K562 (cell line): Measurements from ENCODE around the gene CD3D. TPM values are rescaled to one million over a fixed set of nuclear protein-coding genes. Genes with fewer than 3 reads are reported as not detected.

ENCODE experiments used
- ATAC-seq: fragments of 200-7000 bp; cut with Tn5 transposase; 3 replicates; pipeline ENCODE4 v1.9.1; 2020; ENCODE audit warnings: moderate library complexity
- BruUV-seq: library from RNA; stranded (reverse); fragments of 400-500 nt; replicated peaks from 2 replicates; lab custom pipeline; 2021; lab: Mats Ljungman, UMichigan
- CTCF ChIA-PET: fragments of 300-600 bp; formaldehyde crosslinking; extraction: SDS; loops from one replicate; lab custom pipeline; 2021; ENCODE audit warnings: low intra/inter-chr PET ratio; lab: Yijun Ruan, JAX
- POLR2A ChIA-PET: fragments of 300-600, 350-650 bp; sonication (Branson Sonifier 250); formaldehyde crosslinking; extraction: SDS; loops from one replicate; lab custom pipeline; 2021; ENCODE audit warnings: antibody characterized with exemption, inconsistent platforms; lab: Yijun Ruan, JAX
- DNase-seq, 4 experiments: peaks; one replicate each; pipeline versions ENCODE4 v3.0.0 to v3.0.0-alpha.2; 2011 to 2018; ENCODE audit warnings: low spot score in 3 of 4, mixed read lengths in 3 of 4; ENCODE audit errors: extremely low read depth in 1 of 4
- FAIRE-seq: peaks from 2 replicates; lab custom pipeline; 2011; peaks lifted over from hg19 to GRCh38; lab: Jason Lieb, UNC
- H2AFZ ChIP-seq: 2 replicates; pipeline ENCODE4 v1.6.0; 2011; ENCODE audit warnings: low read depth, low read length, control low read depth, inconsistent platforms
- H3K27ac ChIP-seq: fragments of 200-600 bp; 3 replicates; pipeline ENCODE4 v1.8.0; 2011; ENCODE audit warnings: low read depth, mild to moderate bottlenecking, control low read depth, inconsistent platforms, low read length, moderate library complexity, mixed read lengths; ENCODE audit errors: extremely low read depth
- H3K27me3 ChIP-seq, 2 experiments: fragments of 300-600 bp in 1 of 2; 2 replicates in 1 of 2; 3 replicates in 1 of 2; pipeline versions ENCODE4 v1.6.0 to v1.8.0; 2011; ENCODE audit warnings: inconsistent platforms in 2 of 2, low read length in 2 of 2, mild to moderate bottlenecking in 1 of 2, mixed read lengths in 1 of 2, moderate library complexity in 1 of 2; ENCODE audit not compliant: control insufficient read depth in 2 of 2, insufficient read depth in 2 of 2
- H3K36me3 ChIP-seq: fragments of 300-600 bp; 3 replicates; pipeline ENCODE4 v1.8.0; 2011; ENCODE audit warnings: mild to moderate bottlenecking, low read length, inconsistent platforms; ENCODE audit not compliant: control insufficient read depth, insufficient read depth
- H3K4me1 ChIP-seq, 2 experiments: fragments of 200-600 bp in 1 of 2; replicated peaks in 1 of 2; 2 replicates in 1 of 2; 3 replicates in 1 of 2; pipeline versions ENCODE4 v1.5.1 to v1.8.0; 2011; ENCODE audit warnings: inconsistent platforms in 2 of 2, low read length in 2 of 2, mild to moderate bottlenecking in 1 of 2, mixed read lengths in 1 of 2, moderate library complexity in 1 of 2; ENCODE audit not compliant: control insufficient read depth in 2 of 2, insufficient read depth in 2 of 2
- H3K4me2 ChIP-seq: 2 replicates; pipeline ENCODE4 v1.6.1; 2011; ENCODE audit warnings: low read length, control low read depth, inconsistent platforms, mixed read lengths; ENCODE audit not compliant: insufficient read depth
- H3K4me3 ChIP-seq: fragments of 200-600 bp; sonication (generic), shearing (Covaris generic); 2 replicates; pipeline ENCODE4 v1.5.1; 2016; ENCODE audit warnings: control low read depth, inconsistent platforms
- H3K79me2 ChIP-seq: fragments of 200-600 bp; 3 replicates; pipeline ENCODE4 v1.8.0; 2011; ENCODE audit warnings: low read length, inconsistent platforms; ENCODE audit not compliant: control insufficient read depth, insufficient read depth
- H3K9ac ChIP-seq, 2 experiments: 2 replicates each; pipeline versions ENCODE4 v1.6.0 to v1.6.1; 2011; ENCODE audit warnings: low read depth in 2 of 2, low read length in 2 of 2, control low read depth in 1 of 2, inconsistent platforms in 1 of 2, mild to moderate bottlenecking in 1 of 2, mixed read lengths in 1 of 2; ENCODE audit not compliant: insufficient read depth in 1 of 2
- H3K9me1 ChIP-seq: one replicate; pipeline ENCODE4 v1.6.0; 2011; ENCODE audit warnings: inconsistent platforms, mild to moderate bottlenecking, low read length, moderate library complexity; ENCODE audit not compliant: control insufficient read depth, insufficient read depth
- H3K9me3 ChIP-seq: replicated peaks from 2 replicates; pipeline ENCODE4 v1.5.1; 2011; ENCODE audit warnings: low read depth, low read length, inconsistent platforms; ENCODE audit not compliant: control insufficient read depth, insufficient read depth
- H4K20me1 ChIP-seq: replicated peaks from 2 replicates; pipeline ENCODE4 v1.6.1; 2011; ENCODE audit warnings: low read length, inconsistent platforms, mixed read lengths; ENCODE audit not compliant: control insufficient read depth, insufficient read depth
- CBFA2T2 ChIP-seq: fragments of 450-650 bp; conservative IDR thresholded peaks from 2 replicates; pipeline ENCODE4 v1.6.1; 2017; ENCODE audit warnings: mild to moderate bottlenecking
- CBFA2T3 ChIP-seq: fragments of 450-650 bp; IDR thresholded peaks from 2 replicates; pipeline ENCODE4 v1.6.1; 2017
- CREB1 ChIP-seq, 2 experiments: sonication (generic) in 1 of 2; formaldehyde crosslinking in 1 of 2; IDR thresholded peaks; 2 replicates each; pipeline versions ENCODE4 v1.6.1 to v1.8.0; 2012 to 2022; ENCODE audit warnings: inconsistent platforms in 1 of 2, mild to moderate bottlenecking in 1 of 2, missing genetic modification reagents in 1 of 2, moderate library complexity in 1 of 2
- GATA2 ChIP-seq: sonication (generic); formaldehyde crosslinking; IDR thresholded peaks from 2 replicates; pipeline ENCODE4 v1.4.0; 2020; ENCODE audit warnings: mild to moderate bottlenecking, missing genetic modification reagents
- HMBOX1 ChIP-seq: sonication (generic); IDR thresholded peaks from 2 replicates; pipeline ENCODE4 v1.6.1; 2016
- HNRNPLL ChIP-seq: fragments of 200-400 bp; formaldehyde crosslinking; IDR thresholded peaks from 2 replicates; pipeline ENCODE4 v1.6.1; 2017; ENCODE audit warnings: low read length, low read depth, mild to moderate bottlenecking; ENCODE audit not compliant: poor library complexity, severe bottlenecking
- KDM1A ChIP-seq, 2 experiments: fragments of 450-650 bp; IDR thresholded peaks; 2 replicates each; pipeline ENCODE4 v1.6.1; 2016; ENCODE audit warnings: mild to moderate bottlenecking in 2 of 2
- SOX6 ChIP-seq: fragments of 450-650 bp; IDR thresholded peaks from 2 replicates; pipeline ENCODE4 v1.6.1; 2014; ENCODE audit warnings: mild to moderate bottlenecking
- SPI1 ChIP-seq: IDR thresholded peaks from 2 replicates; pipeline ENCODE4 v1.6.1; 2011; ENCODE audit warnings: low read depth, low read length, control low read depth, borderline replicate concordance
- SRSF3 ChIP-seq: fragments of 200-400 bp; formaldehyde crosslinking; IDR thresholded peaks from 2 replicates; pipeline ENCODE4 v1.6.1; 2016; ENCODE audit warnings: mild to moderate bottlenecking, low read length, moderate library complexity; ENCODE audit not compliant: insufficient read depth
- TCF3 ChIP-seq: sonication (generic); formaldehyde crosslinking; IDR thresholded peaks from 2 replicates; pipeline ENCODE4 v1.4.0; 2020; ENCODE audit warnings: mild to moderate bottlenecking, missing genetic modification reagents
- TFE3 ChIP-seq: fragments of 450-650 bp; formaldehyde crosslinking; IDR thresholded peaks from 2 replicates; pipeline ENCODE4 v1.4.0; 2020; ENCODE audit warnings: mild to moderate bottlenecking, mixed read lengths
- ZBTB11 ChIP-seq, 3 experiments: fragments of 200-800 bp in 1 of 3; fragments of 250-450 bp in 1 of 3; fragments of 450-650 bp in 1 of 3; sonication (Bioruptor Pico) in 1 of 3; sonication (Bioruptor generic) in 1 of 3; formaldehyde crosslinking in 1 of 3; IDR thresholded peaks; 2 replicates each; pipeline versions ENCODE4 v1.6.1 to v1.8.0; 2016 to 2022; ENCODE audit warnings: mild to moderate bottlenecking in 2 of 3, missing genetic modification characterization in 2 of 3, missing compliant biosample characterization in 1 of 3, moderate library complexity in 1 of 3
- ZNF239 ChIP-seq: fragments of 250-450 bp; sonication (Bioruptor Pico); IDR thresholded peaks from 2 replicates; pipeline ENCODE4 v1.4.0; 2020; ENCODE audit warnings: mild to moderate bottlenecking
- WGBS: fragments of 100-300 bp; shearing (Covaris generic); methylation state at CpG from one replicate; pipeline ENCODE4 v1.1.6; 2016; ENCODE audit warnings: low coverage, mixed read lengths; ENCODE audit not compliant: insufficient coverage; ENCODE audit errors: missing lambda C conversion rate; 5-methylcytosine and 5-hydroxymethylcytosine counted together
- in situ Hi-C: fragments of 300-500 bp; cut with MboI; formaldehyde crosslinking; loops from 4 replicates; pipeline ENCODE4 v1.15.0; 2018; ENCODE audit warnings: inconsistent platforms, mixed read lengths
- intact Hi-C: fragments of 100-400 bp; cut with micrococcal nuclease; formaldehyde crosslinking; loops from 2 replicates; pipeline ENCODE4 v1.14.2; 2022
- polyA plus RNA-seq, 8 experiments: library from polyadenylated mRNA; depleted of rRNA in 4 of 8; stranded (reverse) in 5 of 8; unstranded in 3 of 8; fragments of >200 nt; fragmentation: Nextera tagmentation in 2 of 8; fragmentation: Illumina TruSeq in 1 of 8; extraction: Ambion mirVana in 2 of 8; extraction: Trizol in 1 of 8; gene quantifications; 2 replicates each; pipeline versions ENCODE4 v1.2.1 to v1.2.3, GENCODE V29; 2011 to 2014; ENCODE audit warnings: inconsistent platforms in 1 of 8, missing spikeins in 1 of 8
- total RNA-seq, 7 experiments: library from RNA; depleted of rRNA in 6 of 7; stranded (reverse); fragments of >200 nt in 6 of 7; fragmentation: Illumina TruSeq in 2 of 7; extraction: Trizol in 2 of 7; gene quantifications; 2 replicates each; pipeline versions ENCODE4 v1.2.1 to v1.2.3, GENCODE V29; 2011 to 2021; ENCODE audit warnings: low replicate concordance in 1 of 7

Gene CD3D
- total and polyA plus RNA-seq, 9 of the 15 experiments (the other 6 are each of a cell fraction or from before 2014, with no cell fraction given), result 36.2 to 238 (median 67.1) TPM

- BruUV-seq, result no TSS peak
- WGBS, result 16% methylated on average over 5 of the region's 5 CpGs
- no peak for DNase-seq
- Histone ChIP-seq H3K4me3 (no peak overlapping the region), H3K79me2 (no peaks in the 10 kb centered on the region), H3K36me3 (no peaks in the 10 kb centered on the region), H3K9ac (no peak overlapping the region), H4K20me1 (no peaks in the 10 kb centered on the region), H2AFZ (no peak overlapping the region), H3K9me3 (no peaks in the 10 kb centered on the region), H3K4me1 (peaks cover 17 to 33% of the 10 kb centered on the region in 2 experiments), H3K4me2 (no peak overlapping the region), H3K27me3 (no peaks in the 10 kb centered on the region), H3K9me1 (no peaks in the 10 kb centered on the region), H3K27ac (no peak overlapping the region)
- CTCF ChIA-PET, result no interaction called here
- no peak for FAIRE-seq
- POLR2A ChIA-PET, result interaction anchor here (0.6 kb wide), 1 partner anchor 238 kb away, joined by 3 read pairs; no protein-coding TSS in a partner anchor
- intact Hi-C loops, result no loop called here
- no peak for ATAC-seq
- in situ Hi-C loops, result no loop called here
- TF ChIP-seq SPI1, result peak; percentile 85
- TF ChIP-seq ZNF239, result peak; percentile 52
- TF ChIP-seq KDM1A (IDR thresholded peaks at IDR 0.05), result 0 out of 4 replicates have a peak, but pooled peaks have one; percentile 26 to 40
- peak; percentile 98 for TF ChIP-seq HMBOX1
- TF ChIP-seq ZBTB11 (CRISPR knock-in tag; IDR thresholded peaks at IDR 0.05), result peak in 1 of 3 experiments; percentile 18; a peak in 1 of 6 replicates
- 0 out of 2 replicates have a peak, but pooled peaks have one; percentile 9 for TF ChIP-seq GATA2 (CRISPR knock-in tag)
- TF ChIP-seq CBFA2T2, result 0 out of 2 replicates have a peak, but pooled peaks have one; percentile 22
- no peak for TF ChIP-seq CREB1 (IDR thresholded peaks at IDR 0.05)
- no peak for TF ChIP-seq CREB1 (CRISPR knock-in tag; IDR thresholded peaks at IDR 0.05)
- no peak for TF ChIP-seq TFE3 (CRISPR knock-in tag)
- peak; percentile 59 for TF ChIP-seq TCF3 (CRISPR knock-in tag)
- peak; percentile 56; the same call in 1 of the 2 replicates for TF ChIP-seq CBFA2T3
- TF ChIP-seq SOX6, result 0 out of 2 replicates have a peak, but pooled peaks have one; percentile 19
- TF ChIP-seq HNRNPLL, result no peak
- TF ChIP-seq SRSF3, result no peak
These were observed 21.0 kb downstream of the CD3D start for GRCh38 chr11:118321386-118322082.
